ENCODE data around the gene GAGE12E. TPM values are rescaled to one million over a fixed set of nuclear protein-coding genes. Genes with fewer than 3 reads are reported as not detected.
"Not testable (repeated sequence)": the region's sequence is repeated elsewhere in the genome, so short reads cannot be mapped to it uniquely, and the experiment has no call there.

The GAGE12E gene, protein sequence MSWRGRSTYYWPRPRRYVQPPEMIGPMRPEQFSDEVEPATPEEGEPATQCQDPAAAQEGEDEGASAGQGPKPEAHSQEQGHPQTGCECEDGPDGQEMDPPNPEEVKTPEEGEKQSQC
- not detected for polyA plus RNA-seq (ENCODE audit: insufficient read length in 12 of 12)
- long read RNA-seq, donor 1, result 0 reads
- long read RNA-seq, donor 2, result 0 reads
- long read RNA-seq, donor 3, result 0 reads
- long read RNA-seq, donor 4, result 0 reads
- long read RNA-seq, donor 5, result 0 reads
- long read RNA-seq, donor 6, result 0 reads
- long read RNA-seq, donor 7, result 0 reads
- long read RNA-seq, donor 8, result 0 reads
- long read RNA-seq, donor 9, result 0 reads
- long read RNA-seq, donor 10, result 0 reads
- long read RNA-seq, donor 11, result 0 reads

DNA sequence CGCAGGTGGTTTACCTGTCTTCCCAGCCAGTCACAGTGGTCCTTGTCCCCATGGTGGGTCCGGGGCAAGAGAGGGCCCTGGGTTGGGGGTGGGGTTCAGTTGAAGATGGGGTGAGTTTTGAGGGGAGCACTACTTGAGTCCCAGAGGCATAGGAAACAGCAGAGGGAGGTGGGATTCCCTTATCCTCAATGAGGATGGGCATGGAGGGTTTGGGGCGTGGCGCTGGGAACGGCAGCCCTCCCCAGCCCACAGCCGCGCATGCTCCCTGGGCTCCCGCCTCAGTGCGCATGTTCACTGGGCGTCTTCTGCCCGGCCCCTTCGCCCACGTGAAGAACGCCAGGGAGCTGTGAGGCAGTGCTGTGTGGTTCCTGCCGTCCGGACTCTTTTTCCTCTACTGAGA lies at the start of gene GAGE12E:
TSS of gene GAGE12E (plus strand) at position 301 of the 400 bp plus-strand sequence. CDS start 1,155 bp downstream, outside the sequence.
- DNase-seq, result not testable (repeated sequence)

DNA sequence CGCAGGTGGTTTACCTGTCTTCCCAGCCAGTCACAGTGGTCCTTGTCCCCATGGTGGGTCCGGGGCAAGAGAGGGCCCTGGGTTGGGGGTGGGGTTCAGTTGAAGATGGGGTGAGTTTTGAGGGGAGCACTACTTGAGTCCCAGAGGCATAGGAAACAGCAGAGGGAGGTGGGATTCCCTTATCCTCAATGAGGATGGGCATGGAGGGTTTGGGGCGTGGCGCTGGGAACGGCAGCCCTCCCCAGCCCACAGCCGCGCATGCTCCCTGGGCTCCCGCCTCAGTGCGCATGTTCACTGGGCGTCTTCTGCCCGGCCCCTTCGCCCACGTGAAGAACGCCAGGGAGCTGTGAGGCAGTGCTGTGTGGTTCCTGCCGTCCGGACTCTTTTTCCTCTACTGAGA lies 19.2 kb upstream of the GAGE12E start, which contains the start of gene GAGE12C:
TSS of gene GAGE12C (plus strand) at position 301 of the 400 bp plus-strand sequence. CDS start 1,155 bp downstream, outside the sequence.
- not testable (repeated sequence) for DNase-seq

DNA sequence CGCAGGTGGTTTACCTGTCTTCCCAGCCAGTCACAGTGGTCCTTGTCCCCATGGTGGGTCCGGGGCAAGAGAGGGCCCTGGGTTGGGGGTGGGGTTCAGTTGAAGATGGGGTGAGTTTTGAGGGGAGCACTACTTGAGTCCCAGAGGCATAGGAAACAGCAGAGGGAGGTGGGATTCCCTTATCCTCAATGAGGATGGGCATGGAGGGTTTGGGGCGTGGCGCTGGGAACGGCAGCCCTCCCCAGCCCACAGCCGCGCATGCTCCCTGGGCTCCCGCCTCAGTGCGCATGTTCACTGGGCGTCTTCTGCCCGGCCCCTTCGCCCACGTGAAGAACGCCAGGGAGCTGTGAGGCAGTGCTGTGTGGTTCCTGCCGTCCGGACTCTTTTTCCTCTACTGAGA lies 9.7 kb upstream of the GAGE12E start, which contains the start of gene GAGE12D:
TSS of gene GAGE12D (plus strand) at position 301 of the 400 bp plus-strand sequence. CDS start 1,155 bp downstream, outside the sequence.
- not testable (repeated sequence) for DNase-seq

DNA sequence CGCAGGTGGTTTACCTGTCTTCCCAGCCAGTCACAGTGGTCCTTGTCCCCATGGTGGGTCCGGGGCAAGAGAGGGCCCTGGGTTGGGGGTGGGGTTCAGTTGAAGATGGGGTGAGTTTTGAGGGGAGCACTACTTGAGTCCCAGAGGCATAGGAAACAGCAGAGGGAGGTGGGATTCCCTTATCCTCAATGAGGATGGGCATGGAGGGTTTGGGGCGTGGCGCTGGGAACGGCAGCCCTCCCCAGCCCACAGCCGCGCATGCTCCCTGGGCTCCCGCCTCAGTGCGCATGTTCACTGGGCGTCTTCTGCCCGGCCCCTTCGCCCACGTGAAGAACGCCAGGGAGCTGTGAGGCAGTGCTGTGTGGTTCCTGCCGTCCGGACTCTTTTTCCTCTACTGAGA lies 9.5 kb downstream of the GAGE12E start, which contains the start of gene GAGE12F:
TSS of gene GAGE12F (plus strand) at position 301 of the 400 bp plus-strand sequence. CDS start 1,155 bp downstream, outside the sequence.
- DNase-seq, result not testable (repeated sequence)

DNA sequence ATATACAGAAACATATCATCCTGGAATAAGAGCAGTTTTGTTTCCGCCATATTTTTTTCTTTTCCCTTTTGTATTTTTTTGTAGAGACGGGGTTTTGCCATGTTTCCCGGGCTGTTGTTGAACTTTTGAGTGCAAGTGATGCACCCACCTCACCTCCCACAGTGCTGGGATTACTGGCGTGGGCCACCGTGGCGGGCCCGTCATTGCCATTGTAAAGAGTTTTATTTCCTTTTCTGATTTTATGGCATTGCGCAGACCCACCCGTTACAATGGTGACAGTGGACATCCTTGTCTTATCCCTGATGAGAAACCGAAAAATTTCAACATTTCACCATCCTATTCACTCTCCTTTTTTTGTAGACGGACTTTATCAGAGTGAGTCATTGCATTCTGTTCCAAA lies 17.6 kb downstream of the GAGE12E start:
- not testable (repeated sequence) for DNase-seq

DNA sequence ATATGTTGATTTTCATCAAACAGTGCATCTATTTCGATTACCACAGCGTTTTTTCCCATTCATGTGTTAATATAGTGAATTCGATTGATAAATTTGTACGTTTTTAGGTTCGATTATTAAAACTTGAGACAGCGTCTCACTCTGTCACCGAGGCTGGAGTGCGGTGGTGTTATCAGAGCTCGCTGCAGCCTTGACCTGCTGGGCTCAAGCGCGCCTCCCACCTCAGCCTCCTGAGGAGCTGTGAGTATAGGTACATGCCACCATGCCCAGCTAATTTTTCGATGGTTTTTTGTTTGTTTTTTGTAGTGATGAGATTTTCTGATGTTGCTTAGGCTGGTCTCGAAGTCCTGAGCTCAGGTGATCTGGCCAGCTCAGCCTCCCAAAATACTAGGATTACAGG lies 18.1 kb downstream of the GAGE12E start:
- not testable (repeated sequence) for DNase-seq

DNA sequence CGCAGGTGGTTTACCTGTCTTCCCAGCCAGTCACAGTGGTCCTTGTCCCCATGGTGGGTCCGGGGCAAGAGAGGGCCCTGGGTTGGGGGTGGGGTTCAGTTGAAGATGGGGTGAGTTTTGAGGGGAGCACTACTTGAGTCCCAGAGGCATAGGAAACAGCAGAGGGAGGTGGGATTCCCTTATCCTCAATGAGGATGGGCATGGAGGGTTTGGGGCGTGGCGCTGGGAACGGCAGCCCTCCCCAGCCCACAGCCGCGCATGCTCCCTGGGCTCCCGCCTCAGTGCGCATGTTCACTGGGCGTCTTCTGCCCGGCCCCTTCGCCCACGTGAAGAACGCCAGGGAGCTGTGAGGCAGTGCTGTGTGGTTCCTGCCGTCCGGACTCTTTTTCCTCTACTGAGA lies 19.0 kb downstream of the GAGE12E start, which contains the start of gene GAGE12G:
TSS of gene GAGE12G (plus strand) at position 301 of the 400 bp plus-strand sequence. CDS start 1,155 bp downstream, outside the sequence.
- not testable (repeated sequence) for DNase-seq

DNA sequence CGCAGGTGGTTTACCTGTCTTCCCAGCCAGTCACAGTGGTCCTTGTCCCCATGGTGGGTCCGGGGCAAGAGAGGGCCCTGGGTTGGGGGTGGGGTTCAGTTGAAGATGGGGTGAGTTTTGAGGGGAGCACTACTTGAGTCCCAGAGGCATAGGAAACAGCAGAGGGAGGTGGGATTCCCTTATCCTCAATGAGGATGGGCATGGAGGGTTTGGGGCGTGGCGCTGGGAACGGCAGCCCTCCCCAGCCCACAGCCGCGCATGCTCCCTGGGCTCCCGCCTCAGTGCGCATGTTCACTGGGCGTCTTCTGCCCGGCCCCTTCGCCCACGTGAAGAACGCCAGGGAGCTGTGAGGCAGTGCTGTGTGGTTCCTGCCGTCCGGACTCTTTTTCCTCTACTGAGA lies 28.6 kb downstream of the GAGE12E start, which contains the start of gene GAGE12H:
TSS of gene GAGE12H (plus strand) at position 301 of the 400 bp plus-strand sequence. CDS start 1,155 bp downstream, outside the sequence.
- DNase-seq, result not testable (repeated sequence)

DNA sequence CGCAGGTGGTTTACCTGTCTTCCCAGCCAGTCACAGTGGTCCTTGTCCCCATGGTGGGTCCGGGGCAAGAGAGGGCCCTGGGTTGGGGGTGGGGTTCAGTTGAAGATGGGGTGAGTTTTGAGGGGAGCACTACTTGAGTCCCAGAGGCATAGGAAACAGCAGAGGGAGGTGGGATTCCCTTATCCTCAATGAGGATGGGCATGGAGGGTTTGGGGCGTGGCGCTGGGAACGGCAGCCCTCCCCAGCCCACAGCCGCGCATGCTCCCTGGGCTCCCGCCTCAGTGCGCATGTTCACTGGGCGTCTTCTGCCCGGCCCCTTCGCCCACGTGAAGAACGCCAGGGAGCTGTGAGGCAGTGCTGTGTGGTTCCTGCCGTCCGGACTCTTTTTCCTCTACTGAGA lies 38.1 kb downstream of the GAGE12E start, which contains the start of gene GAGE2A:
TSS of gene GAGE2A (plus strand) at position 301 of the 400 bp plus-strand sequence. CDS start 1,155 bp downstream, outside the sequence.
- DNase-seq, result not testable (repeated sequence)

DNA sequence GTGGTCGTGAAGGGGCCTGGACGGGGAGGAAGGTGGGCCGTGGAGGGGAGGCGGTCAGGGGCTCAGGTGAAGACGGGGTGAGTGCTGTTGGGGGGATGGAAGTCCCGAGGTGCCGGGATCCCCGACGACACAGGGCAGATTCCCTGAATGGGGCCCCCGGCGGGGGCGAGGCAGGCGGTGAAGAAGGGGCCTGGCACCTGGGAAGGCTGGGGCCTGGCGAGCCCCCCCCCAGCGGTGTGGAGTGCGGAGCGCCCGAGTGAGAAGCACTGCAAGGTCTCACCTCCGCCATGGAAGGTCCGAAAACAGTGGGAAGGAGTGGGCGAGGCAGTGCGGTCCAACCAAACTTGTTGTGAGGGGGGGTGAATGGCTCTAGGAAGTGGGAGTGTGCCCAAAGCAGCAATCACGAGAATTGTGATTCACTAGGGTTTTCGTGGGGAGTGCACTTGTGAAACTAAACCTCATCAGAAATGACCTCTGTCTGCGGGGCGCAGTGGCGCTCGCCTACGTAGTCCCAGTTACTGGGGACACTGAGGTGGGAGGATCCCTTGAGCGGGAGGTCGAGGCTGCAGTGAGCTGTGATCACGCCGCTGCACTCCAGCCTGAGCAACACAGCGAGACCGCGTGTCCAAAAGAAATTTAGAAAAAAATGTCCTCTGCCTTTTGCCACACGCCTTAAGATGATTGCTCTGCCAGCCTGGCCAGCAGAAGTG lies 38.8 kb downstream of the GAGE12E start:
- DNase-seq, result not testable (repeated sequence)

DNA sequence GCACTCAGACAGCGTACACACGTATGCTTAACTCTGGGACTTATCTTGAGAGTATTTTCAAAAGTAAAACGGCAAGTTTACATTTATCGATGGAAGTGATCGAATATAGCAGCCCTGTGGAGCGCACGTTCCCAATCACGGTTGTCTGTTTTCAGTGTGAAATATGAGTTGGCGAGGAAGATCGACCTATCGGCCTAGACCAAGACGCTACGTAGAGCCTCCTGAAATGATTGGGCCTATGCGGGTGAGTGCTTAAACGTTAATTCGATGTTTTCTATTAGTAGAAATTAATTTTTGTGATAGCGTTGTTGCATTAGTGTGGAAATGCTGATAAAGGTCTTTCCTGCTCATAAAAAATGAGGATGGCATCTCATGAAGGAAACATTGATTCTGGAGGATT lies 39.4 kb downstream of the GAGE12E start:
- DNase-seq, result not testable (repeated sequence)

DNA sequence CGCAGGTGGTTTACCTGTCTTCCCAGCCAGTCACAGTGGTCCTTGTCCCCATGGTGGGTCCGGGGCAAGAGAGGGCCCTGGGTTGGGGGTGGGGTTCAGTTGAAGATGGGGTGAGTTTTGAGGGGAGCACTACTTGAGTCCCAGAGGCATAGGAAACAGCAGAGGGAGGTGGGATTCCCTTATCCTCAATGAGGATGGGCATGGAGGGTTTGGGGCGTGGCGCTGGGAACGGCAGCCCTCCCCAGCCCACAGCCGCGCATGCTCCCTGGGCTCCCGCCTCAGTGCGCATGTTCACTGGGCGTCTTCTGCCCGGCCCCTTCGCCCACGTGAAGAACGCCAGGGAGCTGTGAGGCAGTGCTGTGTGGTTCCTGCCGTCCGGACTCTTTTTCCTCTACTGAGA lies 47.6 kb downstream of the GAGE12E start, which contains the start of gene GAGE1:
TSS of gene GAGE1 (plus strand) at position 301 of the 400 bp plus-strand sequence. CDS start 1,155 bp downstream, outside the sequence.
- DNase-seq, result not testable (repeated sequence)

Other genes starting within 250 kb of the GAGE12E start
- not detected for gene GAGE10, start 247.6 kb upstream of the GAGE12E start, polyA plus RNA-seq (ENCODE audit: insufficient read length in 12 of 12)
- gene GAGE12J, start 229.3 kb upstream of the GAGE12E start, polyA plus RNA-seq (ENCODE audit: insufficient read length in 12 of 12), result not detected
- gene GAGE13, start 219.7 kb upstream of the GAGE12E start, polyA plus RNA-seq (ENCODE audit: insufficient read length in 12 of 12), result not detected
- not detected for gene GAGE12C, start 19.1 kb upstream of the GAGE12E start, polyA plus RNA-seq (ENCODE audit: insufficient read length in 12 of 12)
- gene GAGE12D, start 9.6 kb upstream of the GAGE12E start, polyA plus RNA-seq (ENCODE audit: insufficient read length in 12 of 12), result not detected
- gene GAGE12F, start 9.6 kb downstream of the GAGE12E start, polyA plus RNA-seq (ENCODE audit: insufficient read length in 12 of 12), result not detected
- not detected for gene GAGE12G, start 19.1 kb downstream of the GAGE12E start, polyA plus RNA-seq (ENCODE audit: insufficient read length in 12 of 12)
- gene GAGE12H, start 28.7 kb downstream of the GAGE12E start, polyA plus RNA-seq (ENCODE audit: insufficient read length in 12 of 12), result not detected
- not detected for gene GAGE2A, start 38.2 kb downstream of the GAGE12E start, polyA plus RNA-seq (ENCODE audit: insufficient read length in 12 of 12)
- not detected for gene GAGE1, start 47.7 kb downstream of the GAGE12E start, polyA plus RNA-seq (ENCODE audit: insufficient read length in 12 of 12)
- gene PAGE1, start 144.7 kb downstream of the GAGE12E start, polyA plus RNA-seq (ENCODE audit: insufficient read length in 12 of 12), result not detected

Data from muscle of arm (tissue), 14 donors.